GM23338 (cell line): Measurements from ENCODE around the gene PER1.

ENCODE experiments used
- CREB1 ChIP-seq: fragments of 250-450 bp; sonication (Bioruptor Pico); IDR thresholded peaks from 2 replicates; pipeline ENCODE4 v1.5.0; 2020; ENCODE audit warnings: low read depth, mild to moderate bottlenecking, moderate library complexity
- EZH2 ChIP-seq: fragments of 200-600 bp; sonication (generic); IDR thresholded peaks from one replicate; pipeline ENCODE4 v1.8.0; 2017; ENCODE audit warnings: antibody characterized with exemption, mild to moderate bottlenecking, low read depth; ENCODE audit not compliant: unreplicated experiment
- JUNB ChIP-seq: IDR thresholded peaks from one replicate; pipeline ENCODE4 v1.6.1; 2016; ENCODE audit warnings: antibody characterized with exemption; ENCODE audit not compliant: unreplicated experiment
- POLR2AphosphoS5 ChIP-seq: IDR thresholded peaks from 2 replicates; pipeline ENCODE4 v1.6.1; 2016; ENCODE audit warnings: antibody characterized with exemption, low read depth
- REST ChIP-seq: IDR thresholded peaks from one replicate; pipeline ENCODE4 v1.6.1; 2018; ENCODE audit warnings: antibody characterized with exemption; ENCODE audit not compliant: unreplicated experiment
- STAT1 ChIP-seq: IDR thresholded peaks from one replicate; pipeline ENCODE4 v1.6.1; 2016; ENCODE audit warnings: antibody characterized with exemption; ENCODE audit not compliant: unreplicated experiment
- ZNF114 ChIP-seq: fragments of 250-450 bp; sonication (Bioruptor Pico); IDR thresholded peaks from 2 replicates; pipeline ENCODE4 v1.5.0; 2020; ENCODE audit warnings: mild to moderate bottlenecking, moderate library complexity
- TF ChIP-seq, protein P1 (sequence below), 2 experiments: fragments of 200-600 bp in 1 of 2; sonication (generic) in 1 of 2; conservative IDR thresholded peaks; 2 replicates each; pipeline versions ENCODE4 v1.5.1 to v1.6.1; 2016 to 2017; ENCODE audit warnings: antibody characterized with exemption in 2 of 2, low read depth in 2 of 2, mild to moderate bottlenecking in 2 of 2, moderate library complexity in 1 of 2
- TF ChIP-seq, protein P2 (sequence below): IDR thresholded peaks from 2 replicates; pipeline ENCODE4 v1.6.1; 2016; ENCODE audit warnings: antibody characterized with exemption

DNA sequence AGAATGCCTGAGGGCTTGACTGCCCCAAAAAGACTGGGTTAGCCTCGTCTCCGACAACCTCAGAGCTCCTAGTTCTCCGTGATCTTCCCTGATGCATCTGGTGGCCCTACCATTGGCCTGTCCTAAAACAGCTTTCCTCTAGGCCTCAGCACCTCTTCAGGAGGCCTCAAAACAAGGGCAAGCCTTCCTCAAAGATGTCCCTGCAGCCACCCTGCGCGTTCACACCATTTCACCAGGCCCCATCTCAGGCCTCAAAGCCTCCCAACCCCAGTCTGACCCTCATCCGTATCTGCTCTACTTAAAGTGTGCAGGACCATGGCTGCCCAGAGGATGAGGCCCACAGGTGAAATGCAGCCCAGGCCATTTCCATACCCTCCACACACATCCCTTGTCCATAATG lies 41.3 kb downstream of the PER1 start:
- TF ChIP-seq, protein P1, sequence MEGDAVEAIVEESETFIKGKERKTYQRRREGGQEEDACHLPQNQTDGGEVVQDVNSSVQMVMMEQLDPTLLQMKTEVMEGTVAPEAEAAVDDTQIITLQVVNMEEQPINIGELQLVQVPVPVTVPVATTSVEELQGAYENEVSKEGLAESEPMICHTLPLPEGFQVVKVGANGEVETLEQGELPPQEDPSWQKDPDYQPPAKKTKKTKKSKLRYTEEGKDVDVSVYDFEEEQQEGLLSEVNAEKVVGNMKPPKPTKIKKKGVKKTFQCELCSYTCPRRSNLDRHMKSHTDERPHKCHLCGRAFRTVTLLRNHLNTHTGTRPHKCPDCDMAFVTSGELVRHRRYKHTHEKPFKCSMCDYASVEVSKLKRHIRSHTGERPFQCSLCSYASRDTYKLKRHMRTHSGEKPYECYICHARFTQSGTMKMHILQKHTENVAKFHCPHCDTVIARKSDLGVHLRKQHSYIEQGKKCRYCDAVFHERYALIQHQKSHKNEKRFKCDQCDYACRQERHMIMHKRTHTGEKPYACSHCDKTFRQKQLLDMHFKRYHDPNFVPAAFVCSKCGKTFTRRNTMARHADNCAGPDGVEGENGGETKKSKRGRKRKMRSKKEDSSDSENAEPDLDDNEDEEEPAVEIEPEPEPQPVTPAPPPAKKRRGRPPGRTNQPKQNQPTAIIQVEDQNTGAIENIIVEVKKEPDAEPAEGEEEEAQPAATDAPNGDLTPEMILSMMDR (conservative IDR thresholded peaks at IDR 0.05; ENCODE audit: low read depth in 2 of 2): no peak
- no peak for TF ChIP-seq POLR2AphosphoS5
- TF ChIP-seq REST: no peak
- TF ChIP-seq EZH2: no peak
- TF ChIP-seq CREB1 (CRISPR knock-in tag): no peak
- no peak for TF ChIP-seq STAT1
- no peak for TF ChIP-seq JUNB
- no peak for TF ChIP-seq ZNF114 (CRISPR knock-in tag)
- TF ChIP-seq, protein P2, sequence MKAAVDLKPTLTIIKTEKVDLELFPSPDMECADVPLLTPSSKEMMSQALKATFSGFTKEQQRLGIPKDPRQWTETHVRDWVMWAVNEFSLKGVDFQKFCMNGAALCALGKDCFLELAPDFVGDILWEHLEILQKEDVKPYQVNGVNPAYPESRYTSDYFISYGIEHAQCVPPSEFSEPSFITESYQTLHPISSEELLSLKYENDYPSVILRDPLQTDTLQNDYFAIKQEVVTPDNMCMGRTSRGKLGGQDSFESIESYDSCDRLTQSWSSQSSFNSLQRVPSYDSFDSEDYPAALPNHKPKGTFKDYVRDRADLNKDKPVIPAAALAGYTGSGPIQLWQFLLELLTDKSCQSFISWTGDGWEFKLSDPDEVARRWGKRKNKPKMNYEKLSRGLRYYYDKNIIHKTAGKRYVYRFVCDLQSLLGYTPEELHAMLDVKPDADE: no peak
